SK-N-SH treated with all-trans-retinoic acid at 6 μM for 48 hours (cell line): ENCODE data around the gene TGFBR3.

Experiments
- ATAC-seq: fragments of 200-7000 bp; cut with Tn5 transposase; 3 replicates; pipeline ENCODE4 v1.9.1; 2020; ENCODE audit warnings: mild to moderate bottlenecking, moderate library complexity
- ARNTL ChIP-seq: fragments of 450-650 bp; formaldehyde crosslinking; IDR thresholded peaks from 2 replicates; pipeline ENCODE4 v1.5.0; 2020; ENCODE audit warnings: low read depth, mild to moderate bottlenecking, moderate library complexity, borderline replicate concordance
- BACH2 ChIP-seq: fragments of 250-450 bp; sonication (Bioruptor Pico); IDR thresholded peaks from 2 replicates; pipeline ENCODE4 v1.9.0; 2021; ENCODE audit warnings: mild to moderate bottlenecking, borderline replicate concordance
- CREB5 ChIP-seq: fragments of 250-450 bp; sonication (Bioruptor Pico); IDR thresholded peaks from 2 replicates; pipeline ENCODE4 v1.5.1; 2020; ENCODE audit warnings: low read depth, mild to moderate bottlenecking, moderate library complexity
- CSDC2 ChIP-seq: fragments of 250-450 bp; sonication (Bioruptor Pico); IDR thresholded peaks from 2 replicates; pipeline ENCODE4 v1.5.0; 2020; ENCODE audit warnings: mild to moderate bottlenecking, moderate library complexity
- ESRRG ChIP-seq: fragments of 250-450 bp; sonication (Bioruptor Pico); IDR thresholded peaks from 2 replicates; pipeline ENCODE4 v1.6.1; 2021; ENCODE audit warnings: mild to moderate bottlenecking
- GLIS3 ChIP-seq: fragments of 250-450 bp; sonication (Bioruptor Pico); IDR thresholded peaks from 2 replicates; pipeline ENCODE4 v1.5.0; 2020; ENCODE audit warnings: mild to moderate bottlenecking, moderate library complexity
- ISL1 ChIP-seq: fragments of 250-450 bp; sonication (Bioruptor Pico); IDR thresholded peaks from 2 replicates; pipeline ENCODE4 v2.1.2; 2022; ENCODE audit warnings: mild to moderate bottlenecking, moderate library complexity
- OSR1 ChIP-seq: fragments of 250-450 bp; sonication (Bioruptor Pico); IDR thresholded peaks from 2 replicates; pipeline ENCODE4 v1.8.0; 2022; ENCODE audit warnings: moderate library complexity, mild to moderate bottlenecking, inconsistent platforms
- PPARA ChIP-seq: fragments of 250-450 bp; sonication (Bioruptor Pico); IDR thresholded peaks from 2 replicates; pipeline ENCODE4 v1.5.0; 2020; ENCODE audit warnings: mild to moderate bottlenecking, borderline replicate concordance
- SNAI2 ChIP-seq: fragments of 250-450 bp; sonication (Bioruptor Pico); IDR thresholded peaks from 2 replicates; pipeline ENCODE4 v1.5.0; 2020; ENCODE audit warnings: mild to moderate bottlenecking, moderate library complexity
- TCF4 ChIP-seq: fragments of 250-450 bp; sonication (Bioruptor Pico); IDR thresholded peaks from 2 replicates; pipeline ENCODE4 v1.8.0; 2021; ENCODE audit warnings: mild to moderate bottlenecking, moderate library complexity, borderline replicate concordance
- TOX ChIP-seq: fragments of 250-450 bp; sonication (Bioruptor Pico); IDR thresholded peaks from 2 replicates; pipeline ENCODE4 v1.8.0; 2021; ENCODE audit warnings: mild to moderate bottlenecking, moderate library complexity, borderline replicate concordance
- ZFP3 ChIP-seq: fragments of 250-450 bp; sonication (Bioruptor Pico); IDR thresholded peaks from 2 replicates; pipeline ENCODE4 v1.5.0; 2020; ENCODE audit warnings: mild to moderate bottlenecking, moderate library complexity
- ZFP30 ChIP-seq: fragments of 450-650 bp; formaldehyde crosslinking; IDR thresholded peaks from 2 replicates; pipeline ENCODE4 v1.5.0; 2022; ENCODE audit warnings: mild to moderate bottlenecking, moderate library complexity
- ZNF565 ChIP-seq: fragments of 450-650 bp; formaldehyde crosslinking; conservative IDR thresholded peaks from 2 replicates; pipeline ENCODE4 v1.5.0; 2020; ENCODE audit warnings: low read depth, mild to moderate bottlenecking, moderate library complexity
- ZNF70 ChIP-seq: fragments of 450-650 bp; formaldehyde crosslinking; IDR thresholded peaks from 2 replicates; pipeline ENCODE4 v1.5.0; 2020; ENCODE audit warnings: mild to moderate bottlenecking, moderate library complexity
- ZNF8 ChIP-seq: fragments of 450-650 bp; formaldehyde crosslinking; IDR thresholded peaks from 2 replicates; pipeline ENCODE4 v1.5.0; 2020; ENCODE audit warnings: mild to moderate bottlenecking, moderate library complexity
- TF ChIP-seq, protein P1 (sequence below): fragments of 250-450 bp; sonication (Bioruptor Pico); IDR thresholded peaks from 2 replicates; pipeline ENCODE4 v1.5.1; 2021; ENCODE audit warnings: mild to moderate bottlenecking, moderate library complexity
- TF ChIP-seq, protein P2 (sequence below): fragments of 250-450 bp; sonication (Bioruptor Pico); IDR thresholded peaks from 2 replicates; pipeline ENCODE4 v1.8.0; 2021; ENCODE audit warnings: low read depth, mild to moderate bottlenecking, moderate library complexity, borderline replicate concordance
- TF ChIP-seq, protein P3 (sequence below): fragments of 250-450 bp; sonication (Bioruptor Pico); IDR thresholded peaks from 2 replicates; pipeline ENCODE4 v1.5.0; 2020; ENCODE audit warnings: mild to moderate bottlenecking, moderate library complexity

The TGFBR3 gene

GRCh38 chr1:91775227-91775626 lies 110.7 kb downstream of the TGFBR3 start:
- no peak for ATAC-seq
- no peak for TF ChIP-seq TOX (CRISPR knock-in tag)
- no peak for TF ChIP-seq ZFP30
- TF ChIP-seq, protein P1, sequence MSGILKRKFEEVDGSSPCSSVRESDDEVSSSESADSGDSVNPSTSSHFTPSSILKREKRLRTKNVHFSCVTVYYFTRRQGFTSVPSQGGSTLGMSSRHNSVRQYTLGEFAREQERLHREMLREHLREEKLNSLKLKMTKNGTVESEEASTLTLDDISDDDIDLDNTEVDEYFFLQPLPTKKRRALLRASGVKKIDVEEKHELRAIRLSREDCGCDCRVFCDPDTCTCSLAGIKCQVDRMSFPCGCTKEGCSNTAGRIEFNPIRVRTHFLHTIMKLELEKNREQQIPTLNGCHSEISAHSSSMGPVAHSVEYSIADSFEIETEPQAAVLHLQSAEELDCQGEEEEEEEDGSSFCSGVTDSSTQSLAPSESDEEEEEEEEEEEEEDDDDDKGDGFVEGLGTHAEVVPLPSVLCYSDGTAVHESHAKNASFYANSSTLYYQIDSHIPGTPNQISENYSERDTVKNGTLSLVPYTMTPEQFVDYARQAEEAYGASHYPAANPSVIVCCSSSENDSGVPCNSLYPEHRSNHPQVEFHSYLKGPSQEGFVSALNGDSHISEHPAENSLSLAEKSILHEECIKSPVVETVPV (CRISPR knock-in tag) = no peak
- TF ChIP-seq OSR1 (CRISPR knock-in tag) = no peak
- no peak for TF ChIP-seq TCF4 (CRISPR knock-in tag)
- TF ChIP-seq ZNF565 (CRISPR knock-in tag) = no peak
- TF ChIP-seq ZFP3 (CRISPR knock-in tag) = no peak
- TF ChIP-seq BACH2 (CRISPR knock-in tag) = no peak

- TF ChIP-seq ARNTL (no peak), ZFP30 (no peak), GLIS3 (CRISPR knock-in tag) (no peak), ISL1 (CRISPR knock-in tag) (no peak)
- TF ChIP-seq, protein P2, sequence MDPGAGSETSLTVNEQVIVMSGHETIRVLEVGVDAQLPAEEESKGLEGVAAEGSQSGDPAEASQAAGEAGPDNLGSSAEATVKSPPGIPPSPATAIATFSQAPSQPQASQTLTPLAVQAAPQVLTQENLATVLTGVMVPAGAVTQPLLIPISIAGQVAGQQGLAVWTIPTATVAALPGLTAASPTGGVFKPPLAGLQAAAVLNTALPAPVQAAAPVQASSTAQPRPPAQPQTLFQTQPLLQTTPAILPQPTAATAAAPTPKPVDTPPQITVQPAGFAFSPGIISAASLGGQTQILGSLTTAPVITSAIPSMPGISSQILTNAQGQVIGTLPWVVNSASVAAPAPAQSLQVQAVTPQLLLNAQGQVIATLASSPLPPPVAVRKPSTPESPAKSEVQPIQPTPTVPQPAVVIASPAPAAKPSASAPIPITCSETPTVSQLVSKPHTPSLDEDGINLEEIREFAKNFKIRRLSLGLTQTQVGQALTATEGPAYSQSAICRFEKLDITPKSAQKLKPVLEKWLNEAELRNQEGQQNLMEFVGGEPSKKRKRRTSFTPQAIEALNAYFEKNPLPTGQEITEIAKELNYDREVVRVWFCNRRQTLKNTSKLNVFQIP (CRISPR knock-in tag) = no peak
These were observed 111.3 kb downstream of the TGFBR3 start for GRCh38 chr1:91774520-91775203.

DNA sequence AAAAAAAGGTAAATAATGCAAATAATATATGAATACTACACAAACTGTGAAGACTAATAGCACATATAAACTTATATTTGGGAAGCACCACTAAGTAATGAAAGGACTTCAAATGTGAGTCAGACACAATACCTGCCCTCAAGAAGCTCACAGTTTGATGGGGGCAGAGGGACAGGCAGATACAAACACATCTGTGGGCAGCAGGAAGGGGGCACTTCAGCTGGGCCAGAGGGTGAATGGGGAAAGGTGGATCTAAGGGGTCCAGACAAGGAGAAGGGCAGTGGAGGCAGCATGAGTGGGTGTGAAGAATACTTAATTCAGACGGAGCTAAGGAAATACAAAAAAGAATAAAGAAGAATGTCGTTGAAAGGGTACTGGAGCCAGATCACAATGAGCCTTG lies 114.2 kb downstream of the TGFBR3 start:
- no peak for ATAC-seq
- TF ChIP-seq CREB5 (CRISPR knock-in tag) (no peak), ZNF70 (CRISPR knock-in tag) (no peak), ISL1 (CRISPR knock-in tag) (no peak), ARNTL (no peak), PPARA (no peak), ESRRG (CRISPR knock-in tag) (no peak)
- TF ChIP-seq, protein P2 (CRISPR knock-in tag) = no peak
- TF ChIP-seq, protein P1 (CRISPR knock-in tag) = no peak

More at GRCh38 chr1:91774520-91775203, 111.3 kb downstream of the TGFBR3 start:
- no peak for ATAC-seq

DNA sequence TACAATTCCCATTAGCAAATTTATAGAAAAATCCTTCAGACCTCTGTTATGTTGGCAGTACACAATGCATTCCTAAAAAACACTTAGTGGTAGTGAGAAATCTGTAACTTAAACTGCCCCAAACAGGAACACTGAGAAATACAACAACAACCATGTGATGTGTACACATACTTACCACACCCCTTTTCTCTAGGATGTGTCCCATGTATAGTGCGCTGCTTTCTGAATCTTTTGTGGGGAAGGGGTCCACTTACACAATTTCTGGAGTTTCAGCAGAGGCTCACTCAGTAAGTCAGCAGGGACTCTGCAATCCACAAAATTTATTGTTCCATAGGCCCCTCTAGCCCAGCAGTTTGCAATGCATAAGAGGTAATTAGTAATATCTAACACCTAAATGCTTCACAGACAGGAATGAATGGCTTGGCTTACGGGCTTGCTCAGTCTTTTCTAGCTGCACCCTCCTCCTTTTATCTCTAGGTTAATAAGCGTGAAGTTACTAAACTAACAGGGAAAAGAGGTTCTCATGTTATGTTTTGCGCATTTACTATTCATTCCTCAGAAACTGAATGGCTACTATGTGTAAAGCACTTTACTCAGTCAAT lies 115.2 kb downstream of the TGFBR3 start:
- ATAC-seq = no peak
- TF ChIP-seq ISL1 (CRISPR knock-in tag) = no peak
- TF ChIP-seq SNAI2 (CRISPR knock-in tag) = no peak
- TF ChIP-seq ZFP30 = no peak
- TF ChIP-seq ZFP3 (CRISPR knock-in tag) = no peak
- TF ChIP-seq, protein P2 (CRISPR knock-in tag) = no peak
- TF ChIP-seq, protein P3, sequence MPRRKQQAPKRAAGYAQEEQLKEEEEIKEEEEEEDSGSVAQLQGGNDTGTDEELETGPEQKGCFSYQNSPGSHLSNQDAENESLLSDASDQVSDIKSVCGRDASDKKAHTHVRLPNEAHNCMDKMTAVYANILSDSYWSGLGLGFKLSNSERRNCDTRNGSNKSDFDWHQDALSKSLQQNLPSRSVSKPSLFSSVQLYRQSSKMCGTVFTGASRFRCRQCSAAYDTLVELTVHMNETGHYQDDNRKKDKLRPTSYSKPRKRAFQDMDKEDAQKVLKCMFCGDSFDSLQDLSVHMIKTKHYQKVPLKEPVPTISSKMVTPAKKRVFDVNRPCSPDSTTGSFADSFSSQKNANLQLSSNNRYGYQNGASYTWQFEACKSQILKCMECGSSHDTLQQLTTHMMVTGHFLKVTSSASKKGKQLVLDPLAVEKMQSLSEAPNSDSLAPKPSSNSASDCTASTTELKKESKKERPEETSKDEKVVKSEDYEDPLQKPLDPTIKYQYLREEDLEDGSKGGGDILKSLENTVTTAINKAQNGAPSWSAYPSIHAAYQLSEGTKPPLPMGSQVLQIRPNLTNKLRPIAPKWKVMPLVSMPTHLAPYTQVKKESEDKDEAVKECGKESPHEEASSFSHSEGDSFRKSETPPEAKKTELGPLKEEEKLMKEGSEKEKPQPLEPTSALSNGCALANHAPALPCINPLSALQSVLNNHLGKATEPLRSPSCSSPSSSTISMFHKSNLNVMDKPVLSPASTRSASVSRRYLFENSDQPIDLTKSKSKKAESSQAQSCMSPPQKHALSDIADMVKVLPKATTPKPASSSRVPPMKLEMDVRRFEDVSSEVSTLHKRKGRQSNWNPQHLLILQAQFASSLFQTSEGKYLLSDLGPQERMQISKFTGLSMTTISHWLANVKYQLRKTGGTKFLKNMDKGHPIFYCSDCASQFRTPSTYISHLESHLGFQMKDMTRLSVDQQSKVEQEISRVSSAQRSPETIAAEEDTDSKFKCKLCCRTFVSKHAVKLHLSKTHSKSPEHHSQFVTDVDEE (CRISPR knock-in tag) = no peak
- no peak for TF ChIP-seq OSR1 (CRISPR knock-in tag)
- no peak for TF ChIP-seq CSDC2
- no peak for TF ChIP-seq TOX (CRISPR knock-in tag)
- no peak for TF ChIP-seq ZNF8
- no peak for TF ChIP-seq ARNTL
- no peak for TF ChIP-seq ZNF565 (CRISPR knock-in tag)
- TF ChIP-seq GLIS3 (CRISPR knock-in tag) = no peak
